Measurements from ENCODE around the gene ENTPD7. TPM values are rescaled to one million over a fixed set of nuclear protein-coding genes. Genes with fewer than 3 reads are reported as not detected.
"Not testable (repeated sequence)": the region's sequence is repeated elsewhere in the genome, so short reads cannot be mapped to it uniquely, and the experiment has no call there.

Gene ENTPD7
- total RNA-seq, 1 donor from 2014 or later = 7.5 TPM

GRCh38 chr10:99623919-99624318, 35.4 kb upstream of the ENTPD7 start:
- intact Hi-C loops (cut with micrococcal nuclease) = loop anchor here (5.0 kb wide), 3 partner anchors 383 to 1492 kb away; partner anchors contain the start of genes DNMBP and R3HCC1L

DNA sequence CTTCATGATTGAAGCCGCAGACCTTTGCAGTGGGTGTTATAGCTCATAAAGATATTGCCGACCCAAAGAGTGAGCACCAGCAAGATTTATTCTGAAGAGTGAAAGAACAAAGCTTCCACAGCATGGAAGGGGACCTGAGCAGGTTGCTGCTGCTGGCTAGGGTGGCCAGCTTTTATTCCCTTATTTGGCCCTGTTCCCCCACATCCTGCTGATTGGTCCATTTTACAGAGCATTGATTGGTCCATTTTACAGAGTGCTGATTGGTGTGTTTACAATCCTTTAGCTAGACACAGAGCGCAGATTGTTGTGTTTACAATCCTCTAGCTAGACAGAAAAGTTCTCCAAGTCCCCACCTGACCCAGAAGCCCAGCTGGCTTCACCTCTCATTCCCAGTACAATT, 34.2 kb upstream of the ENTPD7 start:
- H3K27me3 Mint-ChIP-seq (ENCODE audit: low read depth); H3K36me3 Mint-ChIP-seq (ENCODE audit: low read depth); H3K9me3 Mint-ChIP-seq; intact Hi-C loops (cut with micrococcal nuclease); DNase-seq (ENCODE audit: low spot score); H3K4me3 Mint-ChIP-seq (ENCODE audit: low read depth); H3K27ac Mint-ChIP-seq: not testable (repeated sequence)
- peaks cover 25% of the 10 kb centered on the region for H3K4me1 Mint-ChIP-seq (ENCODE audit: low read depth)

More at GRCh38 chr10:99623919-99624318, 35.4 kb upstream of the ENTPD7 start:
- peak overlapping the region; percentile 3 for H3K4me3 Mint-ChIP-seq (ENCODE audit: low read depth)
- H3K4me1 Mint-ChIP-seq (ENCODE audit: low read depth) = peaks cover 23% of the 10 kb centered on the region
- H3K27ac Mint-ChIP-seq = no peak overlapping the region
- peaks cover 2% of the 10 kb centered on the region for H3K27me3 Mint-ChIP-seq (ENCODE audit: low read depth)
- DNase-seq (ENCODE audit: low spot score) = no peak
- H3K9me3 Mint-ChIP-seq = no peaks in the 10 kb centered on the region
- H3K36me3 Mint-ChIP-seq (ENCODE audit: low read depth) = peaks cover 5% of the 10 kb centered on the region

GRCh38 chr10:99628923-99629624, 30.2 kb upstream of the ENTPD7 start:
- intact Hi-C loops (cut with micrococcal nuclease) = no loop called here
- H3K9me3 Mint-ChIP-seq = no peaks in the 10 kb centered on the region
- H3K27ac Mint-ChIP-seq = no peak overlapping the region
- no peak overlapping the region for H3K4me3 Mint-ChIP-seq (ENCODE audit: low read depth)
- H3K27me3 Mint-ChIP-seq (ENCODE audit: low read depth) = peaks cover 10% of the 10 kb centered on the region
- no peak for DNase-seq (ENCODE audit: low spot score)
- H3K36me3 Mint-ChIP-seq (ENCODE audit: low read depth) = no peaks in the 10 kb centered on the region
- H3K4me1 Mint-ChIP-seq (ENCODE audit: low read depth) = peaks cover 14% of the 10 kb centered on the region

DNA sequence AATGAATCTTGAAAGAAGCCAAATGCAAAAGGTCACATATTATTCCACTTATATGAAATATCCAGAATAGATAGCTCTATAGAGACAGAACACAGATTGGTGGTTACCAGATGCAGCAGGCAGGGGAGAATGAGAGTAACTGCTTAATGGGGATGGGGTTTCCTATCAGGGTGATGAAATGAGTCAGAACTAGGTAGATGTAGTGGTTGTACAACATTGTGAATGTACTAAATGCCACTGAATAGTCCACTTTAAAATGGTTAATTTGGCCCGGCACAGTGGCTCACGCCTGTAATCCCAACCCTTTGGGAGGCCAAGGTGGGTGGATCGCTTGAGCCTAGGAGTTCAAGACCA, 29.7 kb upstream of the ENTPD7 start:
- Mint-ChIP-seq H3K36me3 (ENCODE audit: low read depth) (no peaks in the 10 kb centered on the region), H3K27ac (no peak overlapping the region), H3K4me1 (ENCODE audit: low read depth) (peaks cover 12% of the 10 kb centered on the region), H3K9me3 (no peaks in the 10 kb centered on the region), H3K4me3 (ENCODE audit: low read depth) (no peak overlapping the region), H3K27me3 (ENCODE audit: low read depth) (peaks cover 14% of the 10 kb centered on the region)
- intact Hi-C loops (cut with micrococcal nuclease) = no loop called here
- DNase-seq (ENCODE audit: low spot score) = no peak

DNA sequence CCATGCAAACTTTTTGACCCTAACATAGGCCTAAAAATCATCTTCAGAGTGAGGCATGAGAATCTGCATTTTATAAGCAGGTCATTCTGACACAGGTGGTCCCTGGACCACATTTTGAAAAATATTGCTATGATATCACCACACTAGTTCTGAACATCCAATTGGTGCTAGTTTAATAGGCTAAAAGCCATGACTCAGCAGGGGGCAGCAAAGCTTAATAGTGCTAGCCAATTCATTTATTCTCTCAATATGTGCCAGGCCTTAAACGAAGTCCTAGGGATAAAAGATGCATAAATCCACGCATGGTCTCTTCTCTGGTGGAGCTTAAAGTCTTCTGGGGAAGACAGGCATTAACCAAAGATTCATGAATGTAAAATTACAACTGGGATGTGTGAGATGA, 28.9 kb upstream of the ENTPD7 start:
- Mint-ChIP-seq H3K27me3 (ENCODE audit: low read depth) (peaks cover 17% of the 10 kb centered on the region), H3K4me1 (ENCODE audit: low read depth) (peaks cover 11% of the 10 kb centered on the region), H3K36me3 (ENCODE audit: low read depth) (no peaks in the 10 kb centered on the region), H3K4me3 (ENCODE audit: low read depth) (no peak overlapping the region), H3K27ac (peak overlapping the region; percentile 6), H3K9me3 (no peaks in the 10 kb centered on the region)
- DNase-seq (ENCODE audit: low spot score) = no peak
- intact Hi-C loops (cut with micrococcal nuclease) = no loop called here

DNA sequence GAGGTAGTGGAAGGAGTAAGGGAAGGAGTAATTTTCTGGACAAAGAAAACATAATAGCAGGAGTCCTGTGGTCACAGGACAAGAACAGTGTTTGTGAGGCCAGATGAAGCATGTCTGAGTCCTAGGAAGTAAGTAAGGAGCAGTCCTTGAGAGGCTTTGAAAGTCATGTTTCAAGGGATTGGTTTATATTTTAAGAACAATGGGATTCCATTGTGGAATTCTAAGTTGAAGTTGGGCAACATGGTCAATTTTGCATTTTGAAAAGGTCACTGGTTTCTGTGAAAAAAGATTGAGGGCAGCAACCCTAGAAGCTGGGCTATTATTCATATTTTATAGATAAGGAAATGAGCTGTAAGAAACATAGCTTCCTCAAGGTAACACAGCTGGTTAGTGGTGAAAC, 28.3 kb upstream of the ENTPD7 start:
- peaks cover 10% of the 10 kb centered on the region for H3K4me1 Mint-ChIP-seq (ENCODE audit: low read depth)
- H3K36me3 Mint-ChIP-seq (ENCODE audit: low read depth) = no peaks in the 10 kb centered on the region
- no peak overlapping the region for H3K4me3 Mint-ChIP-seq (ENCODE audit: low read depth)
- no peaks in the 10 kb centered on the region for H3K9me3 Mint-ChIP-seq
- H3K27me3 Mint-ChIP-seq (ENCODE audit: low read depth) = peaks cover 21% of the 10 kb centered on the region
- intact Hi-C loops (cut with micrococcal nuclease) = no loop called here
- no peak for DNase-seq (ENCODE audit: low spot score)
- H3K27ac Mint-ChIP-seq = peak overlapping the region; percentile 6

GRCh38 chr10:99631496-99631895, 27.8 kb upstream of the ENTPD7 start:
- no peak for DNase-seq (ENCODE audit: low spot score)
- H3K36me3 Mint-ChIP-seq (ENCODE audit: low read depth) = no peaks in the 10 kb centered on the region
- no peaks in the 10 kb centered on the region for H3K9me3 Mint-ChIP-seq
- H3K4me3 Mint-ChIP-seq (ENCODE audit: low read depth) = no peak overlapping the region
- peaks cover 26% of the 10 kb centered on the region for H3K27me3 Mint-ChIP-seq (ENCODE audit: low read depth)
- peaks cover 10% of the 10 kb centered on the region for H3K4me1 Mint-ChIP-seq (ENCODE audit: low read depth)
- intact Hi-C loops (cut with micrococcal nuclease) = no loop called here
- no peak overlapping the region for H3K27ac Mint-ChIP-seq

- Mint-ChIP-seq H3K4me3 (ENCODE audit: low read depth) (no peak overlapping the region), H3K4me1 (ENCODE audit: low read depth) (peaks cover 6% of the 10 kb centered on the region), H3K27me3 (ENCODE audit: low read depth) (peaks cover 32% of the 10 kb centered on the region)
These were observed 25.5 kb upstream of the ENTPD7 start for GRCh38 chr10:99633832-99634231.

DNA sequence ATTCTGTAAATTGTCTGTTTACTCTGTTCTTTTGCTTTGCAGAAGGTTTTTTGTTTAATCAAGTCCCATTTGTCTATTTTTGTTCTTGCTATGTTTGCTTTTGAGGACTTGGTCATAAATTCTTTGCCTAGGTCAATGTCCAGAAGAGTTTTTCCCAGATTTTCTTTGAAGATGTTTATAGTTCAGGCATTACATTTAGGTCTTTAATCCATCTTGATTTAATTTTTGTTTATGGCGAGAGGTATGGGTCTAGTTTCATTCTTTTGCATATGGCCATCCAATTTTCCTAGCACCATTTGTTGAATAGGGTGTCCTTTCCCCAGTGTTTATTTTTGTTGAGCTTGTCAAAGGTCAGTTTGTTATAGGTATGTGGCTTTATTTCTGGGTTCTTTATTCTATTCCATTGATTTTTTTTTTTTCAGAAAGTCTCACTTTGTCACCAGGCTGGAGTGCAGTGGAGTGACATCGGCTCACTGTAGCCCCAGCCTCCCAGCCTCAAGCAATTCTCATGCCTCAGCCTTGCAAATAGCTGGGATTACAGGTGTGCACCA, 11.6 kb upstream of the ENTPD7 start:
- Mint-ChIP-seq H3K9me3 (peaks cover 5% of the 10 kb centered on the region), H3K4me1 (ENCODE audit: low read depth) (no peaks in the 10 kb centered on the region), H3K4me3 (ENCODE audit: low read depth) (no peak overlapping the region), H3K27ac (no peak overlapping the region), H3K27me3 (ENCODE audit: low read depth) (peaks cover 23% of the 10 kb centered on the region), H3K36me3 (ENCODE audit: low read depth) (no peaks in the 10 kb centered on the region)
- intact Hi-C loops (cut with micrococcal nuclease) = no loop called here
- no peak for DNase-seq (ENCODE audit: low spot score)

More at GRCh38 chr10:99633832-99634231, 25.5 kb upstream of the ENTPD7 start:
- Mint-ChIP-seq H3K9me3 (no peaks in the 10 kb centered on the region), H3K27ac (no peak overlapping the region), H3K36me3 (ENCODE audit: low read depth) (no peaks in the 10 kb centered on the region)
- intact Hi-C loops (cut with micrococcal nuclease) = no loop called here
- DNase-seq (ENCODE audit: low spot score) = no peak

DNA sequence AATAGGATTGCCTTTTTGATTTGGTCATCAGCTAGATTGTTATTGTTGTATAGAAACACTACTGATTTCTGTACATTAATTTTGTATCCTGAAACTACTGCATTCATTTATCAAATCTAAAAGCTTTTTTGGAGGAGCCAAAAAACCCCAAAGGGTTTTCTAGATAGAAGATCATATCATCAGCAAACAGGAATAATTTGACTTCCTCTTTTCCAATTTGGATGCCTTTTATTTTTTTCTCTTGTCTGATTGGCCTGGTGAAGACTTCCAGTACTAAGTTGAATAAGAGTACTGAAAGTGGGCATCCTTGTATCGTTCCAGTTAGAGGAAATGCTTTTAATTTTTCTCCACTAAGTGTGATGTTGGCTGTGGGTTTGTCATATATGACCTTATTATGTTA, 10.6 kb upstream of the ENTPD7 start:
- no peaks in the 10 kb centered on the region for H3K4me1 Mint-ChIP-seq (ENCODE audit: low read depth)
- intact Hi-C loops (cut with micrococcal nuclease) = no loop called here
- peaks cover 5% of the 10 kb centered on the region for H3K9me3 Mint-ChIP-seq
- no peak for DNase-seq (ENCODE audit: low spot score)
- no peak overlapping the region for H3K4me3 Mint-ChIP-seq (ENCODE audit: low read depth)
- peaks cover 25% of the 10 kb centered on the region for H3K27me3 Mint-ChIP-seq (ENCODE audit: low read depth)
- H3K27ac Mint-ChIP-seq = no peak overlapping the region
- H3K36me3 Mint-ChIP-seq (ENCODE audit: low read depth) = no peaks in the 10 kb centered on the region

DNA sequence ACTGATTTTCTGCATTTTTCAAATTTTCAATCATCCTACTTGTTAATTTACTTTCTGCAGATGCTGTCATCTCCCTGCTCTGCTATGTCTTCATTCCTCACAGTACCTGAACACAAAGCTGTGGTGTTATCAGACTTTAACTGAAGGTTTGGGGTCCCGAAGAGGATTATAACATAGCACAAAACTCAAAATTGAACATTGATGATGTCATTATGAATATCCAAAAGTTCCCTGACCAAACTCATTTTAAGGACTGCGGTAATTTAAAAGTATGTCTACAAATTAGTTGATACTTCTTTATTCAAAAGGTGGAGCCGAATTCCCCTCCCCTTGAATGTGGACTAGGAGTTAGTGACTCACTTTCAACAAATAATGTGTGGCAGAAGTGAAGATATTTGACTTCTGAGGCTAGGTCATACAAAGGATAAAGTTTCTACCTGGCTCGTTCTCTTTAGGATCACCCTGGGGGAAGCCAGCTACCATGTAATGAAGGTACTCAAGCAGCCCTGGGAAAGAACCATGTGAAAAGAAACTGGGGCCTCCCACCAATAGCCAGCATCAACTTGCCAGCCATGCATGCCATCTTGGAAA, 6.4 kb upstream of the ENTPD7 start:
- Mint-ChIP-seq H3K27ac (no peak overlapping the region), H3K9me3 (no peaks in the 10 kb centered on the region), H3K27me3 (ENCODE audit: low read depth) (peaks cover 28% of the 10 kb centered on the region), H3K4me3 (ENCODE audit: low read depth) (no peak overlapping the region), H3K36me3 (ENCODE audit: low read depth) (no peaks in the 10 kb centered on the region), H3K4me1 (ENCODE audit: low read depth) (no peaks in the 10 kb centered on the region)
- intact Hi-C loops (cut with micrococcal nuclease) = no loop called here
- DNase-seq (ENCODE audit: low spot score) = no peak

DNA sequence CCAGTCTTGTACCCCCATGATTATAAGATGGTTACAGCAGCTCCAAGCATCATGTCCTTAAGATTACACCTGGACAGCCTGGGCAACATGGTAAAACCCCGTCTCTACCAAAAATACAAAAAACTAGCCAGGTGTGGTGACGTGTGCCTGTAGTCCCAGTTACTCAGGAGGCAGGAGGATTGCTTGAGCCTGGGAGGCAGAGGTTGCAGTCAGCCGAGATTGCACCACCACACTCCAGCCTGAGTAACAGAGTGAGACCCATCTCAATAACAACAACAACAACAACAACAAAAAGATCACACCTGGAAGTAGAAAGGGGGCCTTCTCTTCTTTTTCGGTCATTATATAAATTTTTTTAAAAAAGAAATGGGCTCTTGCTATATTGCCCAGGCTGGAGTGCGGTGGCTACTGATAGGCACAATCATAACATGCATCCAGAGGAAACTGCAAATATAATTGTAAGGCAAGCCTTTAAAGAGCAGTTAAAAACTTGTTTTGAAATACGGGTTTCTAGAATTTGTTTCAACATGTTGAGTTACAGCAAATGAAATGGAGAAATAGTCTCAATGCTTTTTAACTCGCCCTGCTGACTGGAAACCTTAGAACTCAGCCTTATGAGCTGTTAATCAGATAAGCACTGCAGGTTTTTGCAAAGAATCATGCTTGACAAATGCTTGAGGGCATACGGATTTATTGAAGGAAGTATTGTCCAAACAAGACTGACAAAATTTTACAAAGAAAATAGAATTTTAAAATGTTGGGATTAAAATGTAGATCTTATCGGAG, 4.7 kb upstream of the ENTPD7 start:
- intact Hi-C loops (cut with micrococcal nuclease) = no loop called here

More for the DNA sequence above, 4.7 kb upstream of the ENTPD7 start:
- Mint-ChIP-seq H3K27me3 (ENCODE audit: low read depth) (peaks cover 24% of the 10 kb centered on the region), H3K36me3 (ENCODE audit: low read depth) (no peaks in the 10 kb centered on the region), H3K9me3 (no peaks in the 10 kb centered on the region), H3K27ac (no peak overlapping the region), H3K4me3 (ENCODE audit: low read depth) (no peak overlapping the region), H3K4me1 (ENCODE audit: low read depth) (peaks cover 7% of the 10 kb centered on the region)
- DNase-seq (ENCODE audit: low spot score) = no peak

Data from activated T-helper 2 cell treated with anti-CD3 and anti-CD28 coated beads, Interferon-gamma antibody, Interleukin-2, Interleukin-4, amounts not matched to agents 10 μg/mL and 5 μg/mL and 100 μg/mL, durations not matched to agents 14 hours and 24 hours and 36 hours (primary cell).